Natural killer cell (primary cell): ENCODE results near the gene NYAP2. TPM values are rescaled to one million over a fixed set of nuclear protein-coding genes. Genes with fewer than 3 reads are reported as not detected.

ENCODE experiments used
- ATAC-seq, 3 donors: fragments of 150-1000 bp in 2 of 3; fragments of 200-7000 bp in 1 of 3; cut with Tn5 transposase; 1 replicate in 1 of 3; 2 replicates in 2 of 3; pipeline ENCODE4 v1.10.0; 2021; ENCODE audit warnings: mild to moderate bottlenecking in 2 of 3, moderate library complexity in 2 of 3
- DNase-seq, 2 donors: peaks; one replicate each; pipeline versions ENCODE4 v3.0.0 to v3.0.0-alpha.2; 2013 to 2021; ENCODE audit warnings: mixed read lengths in 1 of 2
- H3K27ac ChIP-seq: one replicate; pipeline ENCODE4 v1.5.1; 2013; ENCODE audit warnings: mild to moderate bottlenecking, low read length
- H3K27me3 ChIP-seq: one replicate; pipeline ENCODE4 v1.6.1; 2013; ENCODE audit warnings: low read length; ENCODE audit not compliant: control insufficient read depth, insufficient read depth
- H3K36me3 ChIP-seq: one replicate; pipeline ENCODE4 v1.6.1; 2013; ENCODE audit warnings: low read length; ENCODE audit not compliant: control insufficient read depth, insufficient read depth
- H3K4me1 ChIP-seq: one replicate; pipeline ENCODE4 v1.6.1; 2013; ENCODE audit warnings: low read length; ENCODE audit not compliant: control insufficient read depth, insufficient read depth
- H3K4me3 ChIP-seq: one replicate; pipeline ENCODE4 v1.5.1; 2013; ENCODE audit warnings: low read length
- H3K9me3 ChIP-seq: one replicate; pipeline ENCODE4 v1.6.1; 2013; ENCODE audit warnings: low read length; ENCODE audit not compliant: control insufficient read depth, insufficient read depth
- H3K27ac Mint-ChIP-seq, 2 donors: one replicate each; pipeline ENCODE4 v1.8.0; 2022; ENCODE audit warnings: mild to moderate bottlenecking in 2 of 2, mixed read lengths in 2 of 2, moderate library complexity in 1 of 2
- H3K27me3 Mint-ChIP-seq, 2 donors: one replicate each; pipeline ENCODE4 v1.8.0; 2022; ENCODE audit warnings: low read depth in 2 of 2, mixed read lengths in 2 of 2
- H3K36me3 Mint-ChIP-seq: one replicate; pipeline ENCODE4 v1.8.0; 2022; ENCODE audit warnings: mixed read lengths
- H3K4me1 Mint-ChIP-seq, 2 donors: one replicate each; pipeline ENCODE4 v1.8.0; 2022; ENCODE audit warnings: mixed read lengths in 2 of 2
- H3K4me3 Mint-ChIP-seq: one replicate; pipeline ENCODE4 v1.8.0; 2022; ENCODE audit warnings: mild to moderate bottlenecking, moderate library complexity, mixed read lengths
- H3K9me3 Mint-ChIP-seq, 2 donors: one replicate each; pipeline ENCODE4 v1.8.0; 2022; ENCODE audit warnings: mixed read lengths in 2 of 2
- WGBS: methylation state at CpG from one replicate; pipeline ENCODE4 v1.1.7; 2013; ENCODE audit warnings: missing lambda C conversion rate; ENCODE audit not compliant: insufficient coverage; 5-methylcytosine and 5-hydroxymethylcytosine counted together
- intact Hi-C: fragments of 100-400 bp; cut with micrococcal nuclease; formaldehyde crosslinking; loops from one replicate; pipeline ENCODE4 v1.14.2; 2022
- total RNA-seq, 4 donors: library from RNA; stranded (reverse); fragments of 120-200 nt in 1 of 4; gene quantifications; one replicate each; pipeline versions ENCODE4 v1.2.3 to v1.2.4, GENCODE V29; 2013 to 2022
- TF ChIP-seq, protein P1 (sequence below): fragments of 200-600 bp; IDR thresholded peaks from one replicate; pipeline ENCODE4 v1.8.0; 2022; ENCODE audit warnings: antibody characterized with exemption

The NYAP2 gene
- total RNA-seq, 3 donors from 2014 or later (not counting 1 experiment from before 2014, with no cell fraction given): 0.14 TPM; not detected in 2

DNA sequence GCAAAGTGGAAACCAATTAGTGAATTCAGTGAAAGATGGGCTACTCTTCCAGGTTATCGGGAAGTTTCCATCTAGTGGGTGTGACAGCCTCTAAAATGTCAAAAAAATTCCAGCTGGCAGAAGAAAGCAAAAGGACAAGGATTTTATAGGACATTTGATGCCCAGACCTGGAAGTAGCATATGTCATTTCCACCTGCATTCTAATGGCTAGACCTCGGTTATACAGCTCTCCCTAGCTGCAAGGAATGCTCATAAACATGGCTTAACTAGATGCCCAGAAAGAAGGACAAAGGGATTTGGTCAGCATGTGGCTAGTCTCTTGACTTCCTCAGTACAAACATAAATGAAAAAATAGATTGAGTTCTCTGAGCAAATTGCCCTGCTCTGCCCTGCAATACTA is 215.4 kb downstream of the NYAP2 start:
- no peak overlapping the region for H3K27ac ChIP-seq
- WGBS: 74% methylated on average over 2 of the region's 2 CpGs
- peaks cover 0 to 9% of the 10 kb centered on the region in 2 donors for H3K27me3 Mint-ChIP-seq
- no peak overlapping the region for H3K27ac Mint-ChIP-seq
- no peaks in the 10 kb centered on the region for H3K4me1 ChIP-seq
- no peak overlapping the region for H3K4me3 ChIP-seq
- no peaks in the 10 kb centered on the region for H3K27me3 ChIP-seq
- no peaks in the 10 kb centered on the region for H3K9me3 Mint-ChIP-seq
- TF ChIP-seq, protein P1, sequence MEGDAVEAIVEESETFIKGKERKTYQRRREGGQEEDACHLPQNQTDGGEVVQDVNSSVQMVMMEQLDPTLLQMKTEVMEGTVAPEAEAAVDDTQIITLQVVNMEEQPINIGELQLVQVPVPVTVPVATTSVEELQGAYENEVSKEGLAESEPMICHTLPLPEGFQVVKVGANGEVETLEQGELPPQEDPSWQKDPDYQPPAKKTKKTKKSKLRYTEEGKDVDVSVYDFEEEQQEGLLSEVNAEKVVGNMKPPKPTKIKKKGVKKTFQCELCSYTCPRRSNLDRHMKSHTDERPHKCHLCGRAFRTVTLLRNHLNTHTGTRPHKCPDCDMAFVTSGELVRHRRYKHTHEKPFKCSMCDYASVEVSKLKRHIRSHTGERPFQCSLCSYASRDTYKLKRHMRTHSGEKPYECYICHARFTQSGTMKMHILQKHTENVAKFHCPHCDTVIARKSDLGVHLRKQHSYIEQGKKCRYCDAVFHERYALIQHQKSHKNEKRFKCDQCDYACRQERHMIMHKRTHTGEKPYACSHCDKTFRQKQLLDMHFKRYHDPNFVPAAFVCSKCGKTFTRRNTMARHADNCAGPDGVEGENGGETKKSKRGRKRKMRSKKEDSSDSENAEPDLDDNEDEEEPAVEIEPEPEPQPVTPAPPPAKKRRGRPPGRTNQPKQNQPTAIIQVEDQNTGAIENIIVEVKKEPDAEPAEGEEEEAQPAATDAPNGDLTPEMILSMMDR: no peak
- no peak overlapping the region for H3K4me3 Mint-ChIP-seq
- H3K36me3 Mint-ChIP-seq: no peaks in the 10 kb centered on the region
- H3K4me1 Mint-ChIP-seq: no peaks in the 10 kb centered on the region
- no peak for ATAC-seq
- no peaks in the 10 kb centered on the region for H3K36me3 ChIP-seq
- H3K9me3 ChIP-seq: no peaks in the 10 kb centered on the region
- intact Hi-C loops: no loop called here
- DNase-seq: no peak

DNA sequence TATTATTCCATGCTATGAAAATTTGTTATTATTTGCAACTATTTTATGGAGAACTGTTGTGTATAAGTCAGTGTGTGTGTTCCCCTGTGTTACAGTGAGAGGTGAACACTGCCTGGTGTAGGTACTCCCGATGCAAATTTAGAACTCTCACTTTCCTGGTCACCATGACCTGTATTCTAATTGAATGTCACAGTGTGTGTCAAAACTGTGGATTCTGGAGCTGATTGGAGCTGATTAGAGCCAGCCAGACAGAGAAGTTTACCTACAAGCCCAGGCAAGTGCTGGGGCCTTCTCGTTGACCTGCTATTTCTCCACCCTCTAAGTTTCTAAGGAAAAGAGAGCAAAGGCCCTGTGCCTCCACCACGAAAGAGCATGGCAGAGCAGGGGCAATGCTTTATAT is 216.0 kb downstream of the NYAP2 start:
- no peaks in the 10 kb centered on the region for H3K4me1 Mint-ChIP-seq
- Histone ChIP-seq H3K4me3 (no peak overlapping the region), H3K4me1 (no peaks in the 10 kb centered on the region), H3K36me3 (no peaks in the 10 kb centered on the region), H3K27me3 (no peaks in the 10 kb centered on the region), H3K27ac (no peak overlapping the region), H3K9me3 (no peaks in the 10 kb centered on the region)
- H3K9me3 Mint-ChIP-seq: no peaks in the 10 kb centered on the region
- TF ChIP-seq, protein P1: no peak
- H3K36me3 Mint-ChIP-seq: no peaks in the 10 kb centered on the region
- no peak for ATAC-seq
- no peak for DNase-seq
- H3K27me3 Mint-ChIP-seq: peaks cover 0 to 9% of the 10 kb centered on the region in 2 donors
- H3K4me3 Mint-ChIP-seq: no peak overlapping the region
- 88% methylated on average over 2 of the region's 3 CpGs for WGBS
- intact Hi-C loops: no loop called here
- no peak overlapping the region for H3K27ac Mint-ChIP-seq

DNA sequence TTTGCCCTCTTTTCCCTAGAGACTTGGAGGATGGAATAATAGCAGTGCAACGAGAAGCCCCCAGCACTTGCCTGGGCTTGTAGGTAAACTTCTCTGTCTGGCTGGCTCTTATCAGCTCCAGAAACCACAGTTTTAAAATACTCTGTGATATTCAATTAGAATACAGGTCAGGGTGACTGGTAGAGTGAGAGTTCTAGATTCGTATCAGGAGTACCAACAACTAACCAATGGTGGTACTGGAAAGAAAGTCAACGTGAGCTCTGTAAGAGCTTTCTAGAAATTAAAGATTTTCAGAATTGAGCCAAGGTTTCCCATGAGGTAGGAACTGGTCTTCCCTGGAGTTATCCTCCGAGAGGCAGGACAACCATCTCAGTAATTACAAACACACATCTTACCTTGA is 216.9 kb downstream of the NYAP2 start:
- intact Hi-C loops: no loop called here
- Histone ChIP-seq H3K4me3 (no peak overlapping the region), H3K4me1 (no peaks in the 10 kb centered on the region), H3K27me3 (no peaks in the 10 kb centered on the region), H3K36me3 (no peaks in the 10 kb centered on the region), H3K27ac (no peak overlapping the region), H3K9me3 (no peaks in the 10 kb centered on the region)
- H3K36me3 Mint-ChIP-seq: no peaks in the 10 kb centered on the region
- peaks cover 0 to 5% of the 10 kb centered on the region in 2 donors for H3K27me3 Mint-ChIP-seq
- DNase-seq: no peak
- H3K4me1 Mint-ChIP-seq: no peaks in the 10 kb centered on the region
- no peak overlapping the region for H3K27ac Mint-ChIP-seq
- no peak for ATAC-seq
- H3K9me3 Mint-ChIP-seq: no peaks in the 10 kb centered on the region
- WGBS: 79% methylated on average over 4 of the region's 4 CpGs
- H3K4me3 Mint-ChIP-seq: no peak overlapping the region
- TF ChIP-seq, protein P1: no peak

DNA sequence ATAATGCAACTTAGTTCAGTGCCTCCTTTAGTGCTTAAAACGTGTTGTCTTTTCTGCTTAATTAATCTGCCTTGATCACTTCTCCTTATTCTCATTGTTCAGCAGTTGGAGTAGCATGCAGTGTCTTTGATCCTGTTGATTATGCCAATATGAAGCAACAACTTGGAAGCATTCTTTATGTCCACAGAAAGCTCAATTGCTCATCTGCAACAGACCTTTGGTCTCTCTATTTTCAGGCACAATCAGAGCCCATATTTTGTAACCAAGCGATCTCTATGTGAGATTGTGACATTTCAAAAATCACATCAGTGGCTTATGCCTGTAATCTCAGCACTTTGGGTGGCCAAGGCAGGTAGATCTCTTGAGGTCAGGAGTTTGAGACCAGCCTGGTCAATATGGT is 217.3 kb downstream of the NYAP2 start:
- H3K9me3 Mint-ChIP-seq: no peaks in the 10 kb centered on the region
- TF ChIP-seq, protein P1: no peak
- intact Hi-C loops: no loop called here

More for the DNA sequence above, 217.3 kb downstream of the NYAP2 start:
- Histone ChIP-seq H3K9me3 (no peaks in the 10 kb centered on the region), H3K36me3 (no peaks in the 10 kb centered on the region), H3K27ac (no peak overlapping the region), H3K4me1 (no peaks in the 10 kb centered on the region), H3K4me3 (no peak overlapping the region), H3K27me3 (no peaks in the 10 kb centered on the region)
- H3K36me3 Mint-ChIP-seq: no peaks in the 10 kb centered on the region
- H3K4me3 Mint-ChIP-seq: no peak overlapping the region
- WGBS: 78% methylated on average over 2 of the region's 2 CpGs
- no peak for ATAC-seq
- no peak overlapping the region for H3K27ac Mint-ChIP-seq
- peaks cover 0 to 3% of the 10 kb centered on the region in 2 donors for H3K27me3 Mint-ChIP-seq
- no peak for DNase-seq
- no peaks in the 10 kb centered on the region for H3K4me1 Mint-ChIP-seq
